Liver (tissue), 9 donors: ENCODE results near the gene TMEM255A. TPM values are rescaled to one million over a fixed set of nuclear protein-coding genes. Genes with fewer than 3 reads are reported as not detected.

Source experiments
- DNase-seq: peaks from one replicate; pipeline ENCODE4 v3.0.0-alpha.2; 2017; ENCODE audit warnings: low spot score
- H3K27ac ChIP-seq, 2 donors: one replicate each; pipeline ENCODE4 v1.7.0; 2013; ENCODE audit warnings: inconsistent platforms in 2 of 2, low read length in 2 of 2, control low read depth in 1 of 2, low read depth in 1 of 2, mild to moderate bottlenecking in 1 of 2
- H3K27me3 ChIP-seq, 4 donors: one replicate each; pipeline versions ENCODE4 v1.6.1 to v1.7.0; 2013; ENCODE audit warnings: low read length in 3 of 4, inconsistent platforms in 1 of 4, mild to moderate bottlenecking in 1 of 4, moderate library complexity in 1 of 4; ENCODE audit not compliant: control insufficient read depth in 4 of 4, insufficient read depth in 4 of 4
- H3K36me3 ChIP-seq, 4 donors: one replicate each; pipeline versions ENCODE4 v1.6.1 to v1.7.0; 2013; ENCODE audit warnings: low read length in 3 of 4, mild to moderate bottlenecking in 3 of 4, low read depth in 1 of 4, moderate library complexity in 1 of 4; ENCODE audit not compliant: control insufficient read depth in 4 of 4, insufficient read depth in 3 of 4
- H3K4me1 ChIP-seq, 4 donors: one replicate each; pipeline versions ENCODE4 v1.6.1 to v1.7.0; 2013; ENCODE audit warnings: low read length in 3 of 4, mild to moderate bottlenecking in 3 of 4, moderate library complexity in 1 of 4; ENCODE audit not compliant: control insufficient read depth in 4 of 4, insufficient read depth in 4 of 4
- H3K4me3 ChIP-seq, 3 donors: one replicate each; pipeline versions ENCODE4 v1.6.1 to v1.7.0; 2013; ENCODE audit warnings: low read length in 3 of 3, control low read depth in 1 of 3, low read depth in 1 of 3, mild to moderate bottlenecking in 1 of 3
- H3K9ac ChIP-seq, 2 donors: one replicate each; pipeline ENCODE4 v1.7.0; 2013; ENCODE audit warnings: low read length in 2 of 2, mild to moderate bottlenecking in 2 of 2, moderate library complexity in 2 of 2, control low read depth in 1 of 2, low read depth in 1 of 2
- H3K9me3 ChIP-seq, 4 donors: one replicate each; pipeline versions ENCODE4 v1.6.1 to v1.7.0; 2013; ENCODE audit warnings: low read length in 3 of 4; ENCODE audit not compliant: control insufficient read depth in 4 of 4
- ATF3 ChIP-seq: IDR thresholded peaks from 2 replicates; pipeline ENCODE4 v1.6.1; 2016; ENCODE audit warnings: antibody characterized with exemption
- CTCF ChIP-seq: fragments of 150-350 bp; IDR thresholded peaks from 2 replicates; pipeline ENCODE4 v1.5.1; 2017; ENCODE audit warnings: improper control_type of control experiment, low read depth, low read length; ENCODE audit not compliant: missing input control
- EGR1 ChIP-seq, 2 donors: IDR thresholded peaks; 2 replicates each; pipeline ENCODE4 v1.6.1; 2016 to 2018; ENCODE audit warnings: antibody characterized with exemption in 2 of 2, low read depth in 2 of 2
- FOXA1 ChIP-seq: IDR thresholded peaks from 2 replicates; pipeline ENCODE4 v1.6.1; 2016; ENCODE audit warnings: antibody characterized with exemption
- FOXA2 ChIP-seq: IDR thresholded peaks from 2 replicates; pipeline ENCODE4 v1.6.1; 2016; ENCODE audit warnings: antibody characterized with exemption
- GABPA ChIP-seq, 2 donors: IDR thresholded peaks in 1 of 2; conservative IDR thresholded peaks in 1 of 2; 2 replicates each; pipeline ENCODE4 v1.6.1; 2016; ENCODE audit warnings: antibody characterized with exemption in 2 of 2, mild to moderate bottlenecking in 1 of 2, moderate library complexity in 1 of 2
- HNF4A ChIP-seq, 2 donors: conservative IDR thresholded peaks; 2 replicates each; pipeline ENCODE4 v1.6.1; 2016; ENCODE audit warnings: antibody characterized with exemption in 2 of 2, mild to moderate bottlenecking in 2 of 2
- HNF4G ChIP-seq: IDR thresholded peaks from 2 replicates; pipeline ENCODE4 v1.6.1; 2016; ENCODE audit warnings: antibody characterized with exemption
- JUND ChIP-seq, 2 donors: IDR thresholded peaks; 2 replicates each; pipeline ENCODE4 v1.6.1; 2016; ENCODE audit warnings: antibody characterized with exemption in 2 of 2
- MAX ChIP-seq: IDR thresholded peaks from 2 replicates; pipeline ENCODE4 v1.6.1; 2016; ENCODE audit warnings: antibody characterized with exemption
- NR2F2 ChIP-seq: IDR thresholded peaks from 2 replicates; pipeline ENCODE4 v1.6.1; 2016; ENCODE audit warnings: antibody characterized with exemption
- RAD21 ChIP-seq, 2 donors: IDR thresholded peaks; 2 replicates each; pipeline ENCODE4 v1.6.1; 2016; ENCODE audit warnings: antibody characterized with exemption in 2 of 2, mild to moderate bottlenecking in 2 of 2
- REST ChIP-seq: IDR thresholded peaks from 2 replicates; pipeline ENCODE4 v1.6.1; 2016; ENCODE audit warnings: antibody characterized with exemption, mild to moderate bottlenecking
- RXRA ChIP-seq, 2 donors: IDR thresholded peaks; 2 replicates each; pipeline ENCODE4 v1.6.1; 2017 to 2018; ENCODE audit warnings: antibody characterized with exemption in 2 of 2, mild to moderate bottlenecking in 1 of 2
- SP1 ChIP-seq: IDR thresholded peaks from 2 replicates; pipeline ENCODE4 v1.6.1; 2018; ENCODE audit warnings: antibody characterized with exemption, mild to moderate bottlenecking
- TAF1 ChIP-seq: conservative IDR thresholded peaks from 2 replicates; pipeline ENCODE4 v1.6.1; 2016; ENCODE audit warnings: antibody characterized with exemption, mild to moderate bottlenecking
- YY1 ChIP-seq: IDR thresholded peaks from 2 replicates; pipeline ENCODE4 v1.6.1; 2016; ENCODE audit warnings: antibody characterized with exemption, mild to moderate bottlenecking
- ZBTB33 ChIP-seq: IDR thresholded peaks from 2 replicates; pipeline ENCODE4 v1.6.1; 2016; ENCODE audit warnings: antibody characterized with exemption
- WGBS: extraction: QIAGEN DNeasy Blood & Tissue Kit; methylation state at CpG from one replicate; pipeline ENCODE4 v1.1.7; 2013; 5-methylcytosine and 5-hydroxymethylcytosine counted together
- polyA plus RNA-seq, 2 donors: library from polyadenylated mRNA; stranded (reverse) in 1 of 2; unstranded in 1 of 2; fragments of 200-250 nt in 1 of 2; fragments of >200 nt in 1 of 2; fragmentation: Nextera tagmentation in 1 of 2; extraction: Ambion mirVana in 1 of 2; gene quantifications; one replicate each; pipeline versions ENCODE4 v1.2.1 to v1.2.3, GENCODE V29; 2013 to 2015
- total RNA-seq, 2 donors: library from RNA; depleted of rRNA; stranded (reverse); fragments of >200 nt; gene quantifications; one replicate each; pipeline ENCODE4 v1.2.3, GENCODE V29; 2014
- donor health status: healthy.
- donor health status: healthy.
- donor health status: healthy.
- donor health status: healthy.
- donor health status: healthy.

TMEM255A gene
- total and polyA plus RNA-seq, 4 donors, result 0.08 TPM; not detected in 3

GRCh38 chrX:120238933-120239332 lies 72.3 kb downstream of the TMEM255A start (continued):
- TF ChIP-seq ZBTB33 (no peak), FOXA2 (no peak), RAD21 (IDR thresholded peaks at IDR 0.05) (no peak)

- WGBS, result over 99% methylated on average over 3 of the region's 3 CpGs
- Histone ChIP-seq H3K4me1 (no peaks in the 10 kb centered on the region), H3K9ac (no peak overlapping the region), H3K27ac (no peak overlapping the region), H3K9me3 (no peaks in the 10 kb centered on the region), H3K27me3 (no peaks in the 10 kb centered on the region), H3K4me3 (no peak overlapping the region), H3K36me3 (no peaks in the 10 kb centered on the region)
- no peak for DNase-seq
- TF ChIP-seq SP1, result no peak
- TF ChIP-seq ZBTB33, result no peak
- no peak for TF ChIP-seq TAF1
- no peak for TF ChIP-seq EGR1 (IDR thresholded peaks at IDR 0.05; ENCODE audit: low read depth in 2 of 2)
- no peak for TF ChIP-seq MAX
- no peak for TF ChIP-seq JUND (IDR thresholded peaks at IDR 0.05)
- TF ChIP-seq RAD21 (IDR thresholded peaks at IDR 0.05), result no peak
- TF ChIP-seq CTCF, result no peak
- TF ChIP-seq RXRA (IDR thresholded peaks at IDR 0.05), result no peak
- TF ChIP-seq YY1, result no peak
- no peak for TF ChIP-seq ATF3
- TF ChIP-seq HNF4A (conservative IDR thresholded peaks at IDR 0.05), result no peak
- TF ChIP-seq NR2F2, result no peak
- TF ChIP-seq GABPA (IDR thresholded peaks at IDR 0.05 in 1 of 2, conservative IDR thresholded peaks at IDR 0.05 in 1 of 2), result no peak
- no peak for TF ChIP-seq HNF4G
- TF ChIP-seq FOXA1, result no peak
- no peak for TF ChIP-seq FOXA2
- no peak for TF ChIP-seq REST
Measured at GRCh38 chrX:120236687-120237479, 74.4 kb downstream of the TMEM255A start.
